GM19035 (cell line): ENCODE data around the gene WDR54.

Source experiments
- ATAC-seq: cut with Tn5 transposase; IDR thresholded peaks from one replicate; pipeline ENCODE4 v1.9.1; 2021; ENCODE audit not compliant: unreplicated experiment

Gene WDR54, protein sequence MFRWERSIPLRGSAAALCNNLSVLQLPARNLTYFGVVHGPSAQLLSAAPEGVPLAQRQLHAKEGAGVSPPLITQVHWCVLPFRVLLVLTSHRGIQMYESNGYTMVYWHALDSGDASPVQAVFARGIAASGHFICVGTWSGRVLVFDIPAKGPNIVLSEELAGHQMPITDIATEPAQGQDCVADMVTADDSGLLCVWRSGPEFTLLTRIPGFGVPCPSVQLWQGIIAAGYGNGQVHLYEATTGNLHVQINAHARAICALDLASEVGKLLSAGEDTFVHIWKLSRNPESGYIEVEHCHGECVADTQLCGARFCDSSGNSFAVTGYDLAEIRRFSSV

DNA sequence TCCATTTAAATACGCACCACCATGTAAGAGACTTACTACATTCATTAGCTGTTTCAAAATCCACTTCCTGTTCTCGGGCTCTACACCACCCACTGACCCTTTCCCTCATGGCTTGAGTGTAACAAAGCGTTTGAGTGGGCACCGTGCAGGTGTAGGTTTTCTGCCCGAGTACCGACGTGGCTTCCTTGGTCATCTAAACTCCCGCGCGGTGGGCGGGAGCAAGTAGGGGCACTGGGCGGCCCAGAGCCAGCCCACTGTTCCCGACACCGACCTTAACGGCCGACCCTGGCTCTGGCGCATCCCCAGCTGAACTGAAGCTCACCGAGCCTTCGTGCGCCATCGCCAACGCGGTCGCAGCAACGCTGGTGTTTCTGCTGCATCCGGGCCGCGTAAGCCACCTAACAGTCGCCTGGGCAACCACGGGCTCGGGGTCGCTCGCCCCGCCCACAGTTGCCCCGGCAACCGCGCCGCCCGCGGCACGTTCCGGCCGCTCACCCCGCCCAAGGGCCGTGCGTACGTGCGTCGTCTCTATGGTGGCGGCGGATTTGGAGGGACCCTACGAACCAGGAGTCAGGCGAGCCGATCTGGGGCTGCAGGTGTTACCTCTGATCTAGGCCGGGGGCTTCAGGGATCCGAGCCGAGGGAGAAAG is at the start of gene WDR54, which contains the start of gene C2orf81:
Gene WDR54 (plus strand): TSS at position 510 of the 650 bp plus-strand sequence. CDS start 424 bp downstream, outside the sequence.
Gene C2orf81 (minus strand): TSS at position 399 of the 650 bp plus-strand sequence. CDS start 59 bp downstream, at position 340.
- peak; percentile 93 for ATAC-seq

DNA sequence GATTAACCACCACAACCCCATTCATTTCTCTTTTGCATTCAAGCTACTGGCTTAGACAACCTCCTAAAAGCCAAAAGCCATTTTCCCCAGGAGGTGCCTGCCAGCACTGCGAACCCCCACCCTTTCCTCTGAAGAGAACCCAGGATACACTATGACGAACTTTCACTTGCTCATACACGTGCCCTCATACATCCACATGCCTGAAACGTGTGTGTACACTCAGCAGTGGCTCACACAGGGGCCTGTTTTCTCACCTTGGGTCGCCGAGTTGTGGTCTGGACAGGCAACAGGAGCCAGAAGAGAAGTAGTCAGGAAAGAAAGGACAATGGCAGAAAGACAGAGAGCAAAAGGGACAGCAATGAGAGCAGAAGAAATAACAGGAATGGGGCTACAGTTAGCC is 48.9 kb upstream of the WDR54 start:
- no peak for ATAC-seq

DNA sequence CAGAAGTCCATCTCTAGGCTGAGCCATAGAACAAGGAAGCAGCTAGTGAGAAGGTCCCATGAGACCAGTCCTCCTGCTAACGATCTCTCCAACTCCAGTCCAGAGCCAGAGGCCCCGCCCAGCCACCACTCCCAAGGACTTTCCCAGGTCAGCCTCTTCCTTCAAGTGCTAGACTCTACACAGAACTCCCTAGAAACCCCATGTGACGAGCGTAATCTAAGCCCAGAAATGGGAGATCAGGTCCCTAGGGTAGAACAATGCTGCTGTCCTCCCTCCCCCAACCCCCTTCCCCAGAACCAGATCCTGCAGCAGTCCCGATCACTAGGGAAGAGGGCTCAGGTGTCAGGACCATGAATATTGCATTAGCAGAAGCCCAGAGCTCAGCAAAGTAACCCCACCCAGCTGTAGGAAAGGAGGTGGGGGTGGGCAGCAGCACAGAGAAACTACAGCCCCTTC is 48.3 kb upstream of the WDR54 start:
- no peak for ATAC-seq

DNA sequence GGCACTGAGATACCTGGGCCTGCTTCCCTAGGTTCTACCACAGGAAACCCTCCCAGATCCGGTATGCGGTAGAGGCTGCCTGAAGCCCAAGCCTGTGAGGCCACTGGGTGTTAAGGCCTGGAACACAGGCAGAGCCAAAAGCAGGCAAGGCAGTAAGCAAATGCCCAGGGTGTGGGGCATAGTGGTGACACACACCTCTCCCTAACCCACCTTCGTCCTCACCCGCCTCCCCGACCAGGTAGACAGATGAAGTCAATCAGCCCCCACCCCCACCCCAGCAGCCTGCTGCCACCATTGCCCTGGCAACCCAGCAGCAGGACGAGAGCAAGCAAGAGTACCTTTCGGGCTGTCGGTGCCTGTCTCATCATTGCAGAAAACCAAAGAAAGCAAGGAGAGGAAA is 47.5 kb upstream of the WDR54 start:
- no peak for ATAC-seq

DNA sequence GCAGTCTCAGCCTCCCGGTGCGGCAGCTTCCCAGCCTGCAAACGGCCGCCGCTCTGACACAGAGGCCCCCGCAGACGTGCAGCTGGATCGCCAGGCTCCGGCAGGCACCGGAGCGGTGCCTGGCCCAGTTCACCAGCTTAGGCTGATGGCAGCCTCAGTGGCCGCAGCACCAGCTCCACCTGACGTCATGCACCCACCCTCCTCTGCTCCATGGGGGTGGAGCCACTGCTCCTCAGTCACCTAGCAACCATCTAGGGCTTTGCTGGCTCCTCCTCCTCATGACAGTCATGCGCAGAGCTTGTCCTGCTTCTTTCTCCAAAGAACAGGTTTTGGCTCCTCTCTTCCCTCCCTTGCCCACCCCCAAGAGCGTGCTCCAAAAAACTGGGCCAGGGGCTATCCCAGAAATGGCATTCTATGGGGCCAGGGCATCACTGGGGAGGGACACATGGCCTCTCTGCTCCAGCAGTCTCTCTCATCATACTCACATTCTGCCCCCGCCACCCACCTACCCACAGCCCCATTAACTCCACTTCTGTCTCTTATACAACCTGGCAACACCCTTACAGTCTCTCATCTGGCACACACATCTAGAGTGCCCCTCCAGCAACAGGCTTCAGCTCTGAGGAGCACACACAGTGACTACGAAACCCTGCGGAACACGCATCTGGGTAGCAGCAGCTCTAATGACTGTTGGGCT is 46.9 kb upstream of the WDR54 start:
- ATAC-seq, result no peak

DNA sequence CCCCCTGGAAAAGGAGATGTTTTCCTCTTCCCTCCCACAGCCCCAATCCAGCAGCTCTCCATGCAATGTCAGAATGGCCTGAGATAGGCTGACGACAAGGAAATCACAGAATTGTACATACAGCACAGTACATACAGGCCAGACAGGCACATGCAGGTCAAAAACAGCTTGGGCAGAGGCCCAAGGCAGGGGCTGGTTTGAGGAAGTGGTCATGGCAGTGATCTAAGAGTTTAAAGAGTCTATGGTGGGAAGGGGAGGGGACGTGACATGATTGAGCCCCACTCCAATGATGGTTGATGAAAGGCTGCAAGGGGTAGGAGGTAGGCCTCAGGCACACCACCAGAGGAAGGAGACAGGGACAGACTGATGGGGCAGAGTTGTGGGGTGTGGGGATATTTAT is 45.7 kb upstream of the WDR54 start:
- ATAC-seq, result no peak

DNA sequence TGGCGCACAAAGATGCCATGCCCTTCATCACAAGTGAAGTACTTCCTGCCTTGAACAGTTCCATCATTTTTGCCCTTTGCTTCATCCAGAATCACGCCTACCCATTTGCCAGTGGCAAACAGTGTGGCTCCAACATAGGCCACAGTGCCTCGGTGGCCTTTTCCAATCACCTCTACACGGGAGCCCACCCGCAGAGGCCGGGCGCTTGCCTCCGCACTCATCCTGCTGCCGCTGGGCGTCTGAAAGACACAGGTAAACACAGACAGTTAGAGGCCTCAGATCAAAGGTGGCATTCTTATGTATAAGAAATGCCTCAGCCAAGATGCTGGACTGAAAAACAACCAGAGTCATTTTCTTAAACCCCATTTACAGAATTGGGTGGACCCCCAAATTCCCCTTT is 43.5 kb upstream of the WDR54 start:
- no peak for ATAC-seq

DNA sequence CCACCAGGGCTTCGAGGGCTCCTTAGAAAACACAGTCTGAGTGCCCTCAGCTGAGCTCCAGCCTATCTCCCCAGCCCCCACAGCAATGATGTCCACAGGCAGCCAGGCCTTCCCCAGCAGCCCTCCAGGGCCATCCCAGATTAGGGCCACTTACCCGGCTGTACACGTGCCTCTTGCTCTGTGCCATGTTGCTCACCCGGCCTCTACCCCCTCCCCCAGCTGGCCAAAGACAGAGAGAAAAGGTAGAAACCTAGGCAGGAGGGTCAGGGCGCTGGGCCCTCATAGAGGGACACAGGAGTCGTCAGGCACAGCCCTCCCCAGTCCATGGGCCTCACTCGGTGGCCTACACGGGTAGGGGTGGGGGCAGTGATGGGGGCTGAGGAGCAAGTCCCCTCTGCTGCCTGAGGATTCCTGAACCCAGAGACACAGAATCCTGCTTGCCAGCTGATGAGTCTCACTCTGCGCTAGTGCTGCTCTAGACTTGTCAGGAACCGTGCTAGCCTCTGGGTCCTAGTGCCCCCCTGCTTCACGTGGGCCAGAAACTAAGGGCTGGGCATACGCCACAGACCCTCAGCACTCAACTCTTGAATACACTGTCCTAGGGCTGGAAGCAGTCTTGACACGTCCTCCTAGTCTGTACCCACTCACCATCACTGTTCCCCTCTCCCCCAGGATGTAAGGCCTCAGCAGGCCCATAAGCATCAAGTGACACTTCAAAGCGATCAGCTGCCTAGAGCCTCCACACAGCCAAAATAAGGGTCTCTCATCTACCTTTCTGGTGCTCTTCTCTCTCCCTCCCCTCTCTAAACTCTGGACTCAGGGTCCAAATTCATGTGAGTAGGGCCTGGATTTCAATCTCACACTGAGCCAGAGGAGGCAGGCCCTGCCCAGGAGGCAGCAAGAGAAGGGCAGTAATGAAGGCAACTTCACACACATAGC is 41.4 kb upstream of the WDR54 start, which contains the start of gene DCTN1:
Gene DCTN1 (minus strand): TSS at position 461 of the 939 bp plus-strand sequence. CDS start 274 bp downstream, at position 187.
- ATAC-seq, result no peak

DNA sequence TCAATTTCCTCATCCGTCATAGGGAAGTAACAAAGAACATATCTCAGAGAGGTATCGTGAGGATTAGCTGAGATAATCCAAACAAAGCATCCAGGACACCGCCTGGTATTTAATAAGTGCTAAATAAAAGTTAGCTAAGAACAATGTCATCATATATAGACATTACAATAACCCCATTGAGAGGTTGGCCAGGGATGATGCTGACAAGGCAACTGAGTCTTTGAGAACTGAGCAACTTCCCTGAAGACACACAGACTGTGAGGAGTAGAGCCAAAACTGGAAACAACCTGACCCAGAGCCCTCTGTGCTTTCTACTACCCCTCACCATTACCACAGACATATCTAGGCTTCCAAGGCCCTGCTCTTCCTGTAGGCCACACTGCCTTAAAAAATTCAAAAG is 39.8 kb upstream of the WDR54 start:
- ATAC-seq, result no peak

DNA sequence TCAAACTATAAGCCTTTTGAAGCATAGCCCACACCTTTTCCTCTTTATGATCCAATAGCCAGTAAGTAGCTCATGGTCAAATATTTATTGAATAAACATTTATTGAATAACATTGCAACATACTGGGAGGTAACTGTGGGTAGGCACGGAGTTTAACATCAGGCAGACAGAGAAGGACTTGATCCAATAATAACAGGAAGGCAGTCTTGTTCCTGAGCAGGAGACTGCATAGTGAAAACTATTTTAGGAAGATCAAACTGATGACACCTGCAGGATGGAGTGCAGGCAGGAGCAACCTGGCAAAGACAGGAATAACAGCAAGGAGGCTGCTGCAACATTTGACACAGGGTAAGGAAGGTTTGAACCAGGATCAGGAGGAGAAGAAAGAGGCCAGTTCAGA is 38.3 kb upstream of the WDR54 start:
- ATAC-seq, result no peak

DNA sequence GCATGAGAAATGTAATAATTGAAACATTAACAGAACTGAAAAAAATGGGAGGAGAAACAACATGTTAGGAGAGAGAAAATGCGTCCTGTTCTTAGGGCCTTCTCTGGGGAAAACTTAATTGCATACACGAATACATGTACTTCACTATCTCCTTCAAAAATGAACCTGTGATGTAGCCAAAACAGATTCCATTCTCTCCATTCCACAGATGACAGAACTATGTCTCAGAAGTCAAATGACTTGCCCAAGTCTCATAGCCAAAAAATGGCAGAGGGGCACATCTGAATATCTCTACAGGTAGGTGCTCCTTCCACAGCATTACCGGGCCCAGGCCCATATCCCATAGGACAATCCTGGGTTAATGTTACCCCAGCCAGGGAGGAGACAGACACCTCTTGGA is 37.5 kb upstream of the WDR54 start:
- ATAC-seq, result no peak

DNA sequence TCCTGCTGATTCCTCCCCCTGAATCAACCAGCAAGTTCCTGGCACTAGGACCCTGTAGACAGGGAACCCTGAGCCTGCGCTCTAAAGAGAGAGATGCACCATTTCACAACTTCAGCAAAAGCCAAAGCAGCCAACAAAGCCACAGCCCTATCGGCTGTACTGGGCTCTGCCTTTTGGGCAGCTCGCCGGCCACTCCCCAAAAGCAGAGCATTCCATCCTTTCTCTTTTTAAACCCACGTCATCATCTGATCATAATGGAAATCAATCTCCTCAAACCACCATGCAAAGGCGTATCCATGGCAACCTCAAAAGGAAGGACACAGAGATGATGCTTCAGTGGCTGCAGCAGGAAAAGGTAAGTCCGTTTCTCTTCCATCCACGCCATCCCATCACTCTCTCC is 36.1 kb upstream of the WDR54 start:
- ATAC-seq, result no peak

DNA sequence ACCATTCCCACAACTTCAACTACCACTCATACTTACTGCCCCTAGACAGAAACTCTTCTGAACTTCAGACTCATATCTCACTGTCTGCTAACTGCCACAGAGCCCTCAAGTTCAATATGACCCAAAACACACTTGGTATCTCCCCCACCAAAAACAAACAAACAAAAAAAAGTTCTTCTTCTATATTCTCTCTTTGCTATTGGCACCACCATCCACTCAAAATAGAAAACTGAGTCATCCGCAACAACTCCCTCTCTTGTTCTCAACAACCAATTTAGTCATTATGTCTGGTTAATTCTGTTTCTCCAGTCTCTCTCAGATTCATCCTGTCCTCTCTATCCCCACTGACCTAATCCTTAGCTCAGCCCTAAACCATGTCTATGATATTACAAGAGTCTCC is 34.2 kb upstream of the WDR54 start:
- no peak for ATAC-seq

DNA sequence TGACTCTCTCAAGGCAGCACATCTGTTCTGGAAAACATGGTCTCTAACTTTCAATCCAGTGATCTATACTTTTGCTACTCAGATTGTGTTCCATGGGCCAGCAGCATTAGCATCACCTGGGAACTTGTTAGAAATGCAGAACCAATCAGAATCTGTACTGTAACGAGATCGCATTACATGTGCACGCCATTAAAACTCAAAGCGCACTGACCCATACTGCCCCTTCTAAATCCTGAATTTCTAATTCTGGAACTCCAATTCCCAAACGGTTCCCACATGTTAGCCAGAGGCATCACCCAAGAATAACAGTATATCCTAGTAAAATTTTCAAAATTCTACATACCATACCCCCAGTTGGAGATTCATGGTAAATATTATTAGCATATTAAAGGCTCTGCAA is 30.9 kb upstream of the WDR54 start:
- no peak for ATAC-seq

DNA sequence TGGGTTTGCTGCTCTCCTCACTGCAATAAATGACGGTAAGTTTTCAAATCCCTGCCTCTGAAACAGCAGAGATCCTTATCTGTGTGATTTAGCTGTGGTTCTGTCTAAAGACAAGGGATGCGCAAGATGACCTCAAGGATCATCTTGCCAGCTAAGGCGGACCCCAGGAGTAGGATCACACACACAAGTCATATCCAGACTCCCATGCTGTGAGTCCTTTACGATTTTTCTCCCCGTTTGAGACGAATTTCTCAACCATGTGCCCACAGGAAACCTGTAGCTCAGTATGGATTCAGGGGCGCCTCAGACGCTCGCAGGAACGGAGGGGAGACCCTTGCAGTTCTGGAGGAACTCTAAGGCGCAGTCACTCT is 30.3 kb upstream of the WDR54 start:
- ATAC-seq, result no peak

DNA sequence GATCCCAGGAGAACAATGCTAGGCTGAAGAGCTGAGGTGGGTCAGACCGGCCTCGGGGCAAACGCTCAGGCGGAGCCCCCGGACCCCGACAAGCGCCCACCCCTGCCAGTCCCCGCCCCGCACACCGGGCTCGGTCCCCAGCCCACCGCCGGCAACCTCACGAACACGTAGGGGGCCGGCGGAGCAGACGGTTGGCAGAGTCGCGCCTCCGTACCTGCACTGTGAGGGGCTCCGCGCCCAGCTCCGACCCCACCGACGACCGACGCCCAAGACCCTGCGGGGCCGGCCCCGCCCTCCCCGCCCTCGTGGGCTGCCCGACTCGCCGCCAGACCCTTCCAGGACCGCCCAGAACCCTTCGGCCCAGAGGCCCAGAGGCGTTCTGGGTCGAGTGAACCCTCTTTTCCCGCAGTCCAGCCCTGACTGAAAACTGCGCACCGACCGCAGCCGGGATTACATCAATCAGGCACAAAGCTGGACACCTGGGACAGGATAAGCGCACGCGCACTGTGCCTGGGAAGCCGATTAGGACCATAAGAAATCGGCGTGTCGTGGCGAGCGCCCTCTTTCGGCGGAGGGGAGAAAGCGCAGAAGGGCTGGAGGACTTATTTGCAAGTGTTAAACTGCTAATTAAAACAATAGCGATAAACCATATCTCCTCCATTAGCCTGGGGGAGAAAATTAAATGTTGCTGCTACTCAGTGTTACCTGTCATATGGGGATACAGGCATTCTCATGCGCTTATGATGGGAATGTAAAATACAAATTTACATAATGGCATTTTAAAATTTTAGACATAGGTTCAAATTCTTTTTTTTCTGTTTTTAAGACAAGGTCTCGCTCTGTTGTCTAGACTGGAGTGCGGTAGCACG is 29.7 kb upstream of the WDR54 start:
- peak; percentile 73 for ATAC-seq

DNA sequence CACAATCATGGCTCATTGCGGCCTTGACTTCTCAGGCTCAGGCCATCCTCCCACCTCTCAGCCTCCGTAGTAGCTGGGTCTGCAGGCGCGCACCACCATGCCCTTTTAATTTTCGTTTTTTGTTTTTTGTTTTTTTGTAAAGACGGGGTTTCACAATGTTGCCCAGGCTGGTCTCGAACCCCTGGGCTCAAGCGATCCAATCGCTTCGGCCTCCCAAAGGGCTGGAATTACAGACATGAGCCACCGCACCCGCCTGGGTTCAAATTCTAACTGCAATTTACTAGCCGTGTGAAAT is 29.1 kb upstream of the WDR54 start:
- ATAC-seq, result no peak

DNA sequence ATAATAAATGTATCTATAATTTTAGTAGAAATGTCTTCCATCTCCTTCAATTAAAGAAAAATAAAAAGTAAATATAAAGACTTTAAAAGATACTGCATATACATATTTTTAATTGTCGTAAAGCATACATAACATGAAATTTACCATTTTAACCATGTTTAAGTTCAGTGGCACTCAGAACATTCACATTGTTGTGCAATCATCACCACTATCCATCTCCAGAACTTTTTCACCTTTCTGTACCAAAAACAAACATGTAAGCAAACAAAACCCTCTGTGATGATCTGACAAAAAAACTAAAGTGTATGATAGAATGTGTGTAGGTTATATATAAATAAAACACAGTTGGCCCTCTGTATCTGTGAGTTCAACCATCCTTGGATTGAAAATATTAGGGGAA is 28.0 kb upstream of the WDR54 start:
- no peak for ATAC-seq

DNA sequence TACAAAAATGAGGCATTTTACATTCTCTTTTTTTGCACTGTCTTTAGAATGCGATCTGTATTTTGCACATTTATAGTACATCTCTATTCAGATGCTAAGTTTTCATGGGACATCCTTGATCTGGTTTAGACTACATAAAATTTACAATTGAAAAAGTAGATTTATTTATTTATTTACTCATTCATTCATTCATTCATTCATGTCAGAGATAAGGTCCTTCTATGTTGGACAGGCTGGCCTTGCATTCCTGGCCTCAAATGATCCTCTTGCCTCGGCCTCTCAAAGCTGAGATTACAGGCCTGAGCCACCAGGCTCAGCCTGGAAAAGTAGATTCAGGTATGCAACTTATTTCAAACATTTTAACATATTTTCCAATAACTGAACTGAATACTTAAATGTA is 25.4 kb upstream of the WDR54 start:
- no peak for ATAC-seq

DNA sequence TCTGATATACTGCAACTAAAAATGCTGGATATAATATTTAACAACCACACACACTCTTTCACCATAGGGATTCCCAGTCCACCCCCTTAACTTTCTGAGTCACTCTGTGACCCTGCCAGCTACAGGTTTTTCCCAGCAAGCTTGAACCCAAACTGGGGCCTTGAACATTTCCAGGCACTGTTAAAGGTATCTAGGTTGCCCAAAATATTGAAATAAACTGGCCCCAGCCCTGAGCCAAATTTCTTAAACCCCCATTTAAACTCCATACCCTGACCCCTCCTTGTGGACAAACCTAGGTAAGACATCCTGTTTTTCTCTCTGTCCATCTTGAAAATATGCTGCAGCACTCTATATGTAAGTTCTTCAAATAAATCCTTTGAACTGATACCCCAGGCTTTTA is 21.7 kb upstream of the WDR54 start:
- ATAC-seq, result no peak
